GM18873 (cell line): ENCODE measurements around the gene ALPI.
"Not testable (repeated sequence)": the region's sequence is repeated elsewhere in the genome, so short reads cannot be mapped to it uniquely, and the experiment has no call there.

Experiments
- ATAC-seq: cut with Tn5 transposase; IDR thresholded peaks from one replicate; pipeline ENCODE4 v1.9.1; 2021; ENCODE audit warnings: mild to moderate bottlenecking, moderate library complexity, moderate number of reproducible peaks; ENCODE audit not compliant: unreplicated experiment, low FRiP score

The ALPI gene

DNA sequence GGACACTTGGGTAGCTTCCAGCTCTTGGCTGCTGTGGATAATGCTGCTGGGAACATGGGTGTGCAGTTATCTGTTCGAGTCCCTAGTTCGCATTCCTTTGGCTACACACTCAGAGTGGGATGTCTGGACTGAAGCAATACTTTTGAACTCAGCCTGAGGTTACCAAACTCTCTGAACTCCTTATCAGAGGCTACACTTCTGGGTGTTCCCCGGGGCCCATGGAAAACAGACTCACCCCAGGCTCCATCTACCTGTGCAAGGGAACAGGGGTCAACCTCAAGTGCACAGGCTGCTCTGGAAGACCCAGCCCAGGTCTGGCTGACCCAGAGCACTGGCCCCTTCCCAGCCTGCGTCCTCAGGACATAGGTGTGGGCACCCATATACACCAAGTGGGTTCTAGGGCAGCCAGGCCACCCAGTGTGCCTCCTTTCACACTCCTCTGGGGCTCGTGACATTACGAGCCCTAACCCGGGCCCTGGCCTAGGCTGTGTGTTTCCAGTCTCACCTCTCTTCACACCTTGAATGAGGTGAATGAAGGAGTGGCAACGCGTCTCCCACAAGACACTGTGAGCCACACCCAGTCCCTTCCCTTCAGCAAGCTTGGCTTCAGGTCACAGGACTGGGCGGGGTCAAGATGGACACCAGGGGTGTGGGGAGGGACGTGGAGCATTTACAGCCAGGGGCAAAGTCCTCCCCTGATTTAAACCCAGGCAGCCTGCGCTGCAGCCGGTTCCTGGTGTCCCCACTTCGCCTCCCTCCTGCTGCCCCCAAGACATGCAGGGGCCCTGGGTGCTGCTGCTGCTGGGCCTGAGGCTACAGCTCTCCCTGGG, at the start of gene ALPI:
Gene ALPI, plus strand, starts transcription at position 728 of the 830 bp plus-strand sequence. Its CDS starts 47 bp downstream, at position 775.
- ATAC-seq, result no peak

GRCh38 chr2:232406556-232407310, 49.2 kb upstream of the ALPI start, which contains the start of gene ALPG:
Gene ALPG, plus strand, starts transcription at chr2:232406844. Its CDS starts 51 bp downstream, at chr2:232406895.
- ATAC-seq, result no peak

DNA sequence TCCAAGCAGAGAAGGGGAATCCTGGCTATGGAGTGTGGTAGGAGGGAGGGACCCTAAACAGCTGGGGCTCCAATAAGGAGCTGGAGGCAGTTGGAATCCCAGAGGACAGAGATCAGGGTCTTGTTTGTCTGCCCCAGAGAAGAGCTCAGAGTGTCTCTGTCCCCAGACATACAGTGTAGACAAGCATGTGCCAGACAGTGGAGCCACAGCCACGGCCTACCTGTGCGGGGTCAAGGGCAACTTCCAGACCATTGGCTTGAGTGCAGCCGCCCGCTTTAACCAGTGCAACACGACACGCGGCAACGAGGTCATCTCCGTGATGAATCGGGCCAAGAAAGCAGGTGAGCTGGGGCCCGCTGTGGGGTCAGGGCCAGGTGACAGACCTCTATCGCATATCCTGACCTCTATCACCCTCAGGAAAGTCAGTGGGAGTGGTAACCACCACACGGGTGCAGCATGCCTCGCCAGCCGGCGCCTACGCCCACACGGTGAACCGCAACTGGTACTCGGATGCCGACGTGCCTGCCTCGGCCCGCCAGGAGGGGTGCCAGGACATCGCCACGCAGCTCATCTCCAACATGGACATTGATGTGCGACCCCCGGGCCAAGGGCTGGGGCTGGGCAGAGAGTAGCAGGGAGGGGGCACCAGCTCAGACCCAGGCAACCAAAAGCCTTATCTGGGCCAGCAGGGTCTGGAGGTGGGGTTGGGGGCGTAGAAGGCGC, 48.4 kb upstream of the ALPI start:
- ATAC-seq, result not testable (repeated sequence)

- ATAC-seq, result not testable (repeated sequence)
These were observed 47.7 kb upstream of the ALPI start for GRCh38 chr2:232408269-232408668.

- not testable (repeated sequence) for ATAC-seq
These were observed 46.3 kb upstream of the ALPI start for GRCh38 chr2:232409617-232410016.

GRCh38 chr2:232410238-232410900, 45.6 kb upstream of the ALPI start:
- no peak for ATAC-seq

DNA sequence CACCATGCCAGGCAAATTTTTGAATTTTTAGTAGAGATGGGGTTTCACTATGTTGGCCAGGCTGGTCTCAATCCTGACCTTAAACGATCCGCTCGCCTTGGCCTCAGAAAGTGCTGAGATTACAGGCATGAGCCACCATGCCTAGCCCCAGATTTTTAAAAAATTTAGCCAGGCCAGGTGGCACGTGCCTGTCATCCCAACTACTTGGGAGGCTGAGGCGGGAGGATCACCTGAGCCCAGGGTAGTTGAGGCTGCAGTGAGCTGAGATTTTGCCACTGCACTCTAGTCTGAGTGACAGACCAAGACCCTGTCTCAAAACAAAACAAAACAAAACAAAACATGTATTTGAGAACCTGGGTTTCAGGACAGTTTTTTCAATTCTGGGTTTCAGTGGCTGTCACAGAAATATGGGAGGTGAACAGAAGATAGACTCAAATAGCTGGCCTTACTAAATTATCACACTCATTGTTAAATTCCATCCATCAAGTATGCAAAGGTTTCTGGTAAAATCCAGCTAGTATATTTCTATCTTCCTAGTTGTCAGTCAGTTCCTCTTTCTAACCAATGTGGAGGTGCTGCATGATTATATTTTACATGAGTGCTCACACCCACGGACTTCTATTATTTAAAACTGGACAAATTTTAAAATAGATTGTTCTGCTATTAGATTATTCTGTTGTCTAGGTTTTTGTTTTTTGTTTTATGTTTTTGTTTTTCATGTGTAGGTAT, 43.9 kb upstream of the ALPI start:
- ATAC-seq, result no peak

DNA sequence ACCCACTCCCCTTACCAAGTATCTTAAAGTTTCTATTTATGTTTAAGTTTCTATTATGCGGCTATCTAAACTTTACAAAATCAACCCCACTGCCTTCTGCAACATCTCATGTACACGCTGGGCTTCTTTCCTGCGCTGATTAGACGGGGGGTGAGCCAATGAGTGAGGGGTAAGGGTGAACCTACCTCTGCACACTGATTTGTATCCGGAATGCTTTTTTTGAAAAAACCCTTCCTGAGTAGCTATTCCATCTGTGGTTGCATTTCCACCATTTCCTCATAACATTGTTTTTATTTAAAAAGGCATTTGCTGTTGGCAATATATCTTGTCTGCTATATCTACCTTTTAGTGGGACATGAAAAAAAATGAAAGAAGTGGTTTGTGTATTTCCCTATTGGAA, 43.0 kb upstream of the ALPI start:
- ATAC-seq, result no peak

GRCh38 chr2:232415138-232415690, 40.7 kb upstream of the ALPI start:
- no peak for ATAC-seq

DNA sequence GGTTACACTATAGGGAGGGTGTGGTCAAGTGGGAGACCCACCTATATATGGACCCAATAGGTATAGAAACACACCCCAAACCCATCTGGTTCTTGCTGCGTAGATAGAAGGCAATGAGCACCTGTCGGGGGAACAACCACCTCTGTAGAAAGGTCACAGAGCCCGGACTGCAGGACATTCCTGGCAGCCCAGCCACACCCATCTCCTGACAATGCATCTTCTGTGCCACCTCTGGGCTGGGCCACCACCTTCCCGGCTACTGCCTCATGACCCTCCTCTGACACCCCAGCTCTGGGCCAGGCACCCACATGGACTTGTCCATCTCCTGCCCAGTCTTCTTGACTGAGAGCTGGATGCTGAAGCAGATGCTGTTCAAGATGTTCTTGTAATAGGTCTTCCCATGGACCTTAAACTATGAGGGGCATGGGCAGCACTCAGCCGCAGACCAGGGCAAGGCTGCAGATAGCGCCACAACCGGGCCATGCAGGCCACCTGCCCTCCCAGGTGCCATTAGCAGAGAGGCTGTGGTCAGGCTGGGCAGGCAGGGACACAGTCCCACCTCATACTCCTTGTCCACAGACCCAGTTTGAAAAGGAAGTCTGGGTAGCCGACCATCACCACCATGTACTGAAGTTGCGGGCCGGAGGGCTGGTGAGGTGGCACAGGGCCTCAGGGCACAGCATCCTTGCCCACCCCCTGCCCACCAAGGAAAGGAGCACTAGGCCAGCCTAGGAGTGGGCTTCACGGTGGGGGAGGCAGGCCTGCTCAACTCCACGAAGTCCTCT, 40.0 kb upstream of the ALPI start:
- ATAC-seq, result no peak

DNA sequence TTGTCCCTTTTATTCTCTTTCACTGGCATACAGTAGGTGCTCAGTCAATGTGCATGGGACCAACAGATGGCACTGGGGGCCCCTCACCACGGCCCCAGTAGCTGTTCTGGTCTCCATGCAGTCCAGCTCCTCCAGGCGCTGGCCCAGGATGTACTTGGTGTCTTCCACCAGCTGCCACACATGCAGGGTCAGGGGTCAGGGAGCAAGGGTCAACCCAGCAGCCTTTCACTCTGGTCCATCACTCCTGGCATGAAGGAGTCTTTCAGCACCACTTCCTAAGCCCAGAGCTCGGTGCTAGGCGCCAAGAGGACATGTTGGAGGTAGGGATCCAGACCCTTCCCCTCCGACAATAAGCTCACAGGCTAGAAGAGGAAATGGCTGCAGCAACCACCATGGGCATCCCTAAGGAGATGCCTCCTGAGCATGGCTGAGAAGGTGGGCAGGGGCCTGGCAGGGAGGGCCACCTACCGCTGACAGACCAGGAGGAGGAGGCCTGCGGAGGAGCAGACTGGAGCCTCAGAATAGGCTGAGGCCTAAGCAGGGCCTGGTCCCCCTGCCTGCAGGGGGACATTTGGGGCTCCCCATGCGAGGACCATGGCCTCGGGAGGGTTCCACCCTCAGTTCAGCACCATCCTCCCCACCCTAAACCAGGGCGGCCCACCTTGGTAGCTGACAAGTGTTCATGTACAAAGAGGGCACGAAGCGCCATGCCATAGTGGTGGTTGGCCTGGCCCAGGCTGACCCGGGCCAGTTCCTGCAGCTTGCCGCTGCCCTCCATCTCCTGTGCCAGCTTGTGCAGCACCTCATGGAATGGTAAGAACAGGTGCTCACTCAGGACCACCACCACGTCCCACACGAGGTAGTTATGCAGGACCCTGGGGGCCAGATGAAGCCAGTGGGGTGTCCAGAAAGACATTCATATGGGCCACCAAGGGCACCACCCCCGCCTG, 39.2 kb upstream of the ALPI start:
- ATAC-seq, result no peak

DNA sequence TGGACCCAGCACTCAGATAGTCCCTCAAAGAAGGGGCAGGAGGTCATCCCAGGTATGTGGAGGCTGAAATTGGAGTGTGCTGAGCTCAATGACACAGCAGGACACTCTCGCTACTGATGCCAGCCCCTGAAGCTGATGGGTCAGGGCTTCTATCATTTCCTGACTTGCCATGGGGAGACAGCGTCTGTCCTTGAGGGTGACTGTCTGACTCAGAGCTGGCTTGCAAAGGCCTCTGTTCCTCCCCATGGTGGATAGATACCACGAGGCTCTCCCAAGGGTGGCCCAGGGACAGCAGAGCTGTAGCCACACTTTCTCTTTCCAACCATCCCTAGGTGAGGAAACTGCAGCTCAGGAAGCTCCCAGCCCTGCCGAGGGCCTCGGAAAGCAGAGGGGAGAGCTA, 38.5 kb upstream of the ALPI start:
- ATAC-seq, result no peak

DNA sequence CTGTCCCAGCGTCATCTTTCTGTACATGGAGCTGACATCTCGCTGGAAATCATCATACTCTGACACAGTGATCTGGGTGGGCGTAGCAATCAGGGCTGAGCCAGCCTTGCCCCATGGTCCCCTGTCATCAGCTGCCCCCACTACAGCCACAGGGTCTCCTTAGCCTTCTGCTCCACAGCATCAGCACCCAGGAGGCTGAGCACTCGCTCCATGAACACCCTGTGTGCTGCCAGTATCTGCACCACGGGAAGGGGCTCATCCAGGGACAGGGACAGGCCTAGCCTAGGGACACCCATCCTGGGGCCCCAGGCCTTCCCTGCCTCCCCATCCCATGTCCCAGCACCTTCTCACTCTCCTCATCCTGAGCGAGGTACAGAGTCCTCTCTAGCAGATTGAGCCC, 37.9 kb upstream of the ALPI start:
- ATAC-seq, result no peak

- ATAC-seq, result no peak
These were observed 37.3 kb upstream of the ALPI start for GRCh38 chr2:232418466-232419244.

DNA sequence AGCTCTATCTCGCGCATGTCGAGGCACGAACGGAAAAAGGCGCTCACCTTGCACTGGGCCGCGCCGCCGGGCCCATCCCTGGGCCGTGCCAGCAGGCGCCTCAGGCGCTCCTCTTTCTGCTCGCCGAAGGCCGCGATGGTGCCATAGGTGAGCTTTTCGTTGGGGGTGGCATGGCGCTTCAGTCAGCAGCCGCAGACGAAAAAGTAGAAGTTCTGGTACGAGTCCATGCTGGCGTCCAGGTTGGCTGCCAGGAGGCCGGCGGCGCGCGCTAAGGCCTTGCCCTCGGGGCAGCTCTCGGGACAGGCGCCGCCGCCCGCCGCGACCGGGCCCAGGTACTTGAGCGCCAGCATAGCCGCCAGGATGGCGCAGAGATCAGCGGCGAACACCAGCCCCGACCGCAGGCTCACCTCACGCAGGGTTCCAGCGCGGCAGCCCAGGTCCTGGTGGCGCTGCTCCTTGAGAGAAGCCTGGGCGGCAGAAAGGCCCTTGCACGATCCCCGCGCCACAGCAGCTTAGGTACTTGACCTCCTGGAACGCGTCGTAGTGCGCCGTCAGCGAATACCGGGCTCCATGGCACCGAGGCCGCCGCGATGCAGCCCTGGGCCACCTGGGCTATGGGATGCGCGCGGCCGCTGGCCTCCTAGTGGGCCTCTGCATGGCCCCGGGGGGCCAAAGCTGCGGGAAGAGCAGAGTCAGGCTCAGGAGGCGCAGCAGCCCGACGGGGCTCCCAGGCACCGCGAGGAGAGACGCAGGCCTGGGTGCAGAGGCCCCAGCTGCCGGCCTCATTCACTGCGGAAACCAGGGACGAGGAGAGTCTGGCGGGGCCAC, 36.5 kb upstream of the ALPI start:
- no peak for ATAC-seq

DNA sequence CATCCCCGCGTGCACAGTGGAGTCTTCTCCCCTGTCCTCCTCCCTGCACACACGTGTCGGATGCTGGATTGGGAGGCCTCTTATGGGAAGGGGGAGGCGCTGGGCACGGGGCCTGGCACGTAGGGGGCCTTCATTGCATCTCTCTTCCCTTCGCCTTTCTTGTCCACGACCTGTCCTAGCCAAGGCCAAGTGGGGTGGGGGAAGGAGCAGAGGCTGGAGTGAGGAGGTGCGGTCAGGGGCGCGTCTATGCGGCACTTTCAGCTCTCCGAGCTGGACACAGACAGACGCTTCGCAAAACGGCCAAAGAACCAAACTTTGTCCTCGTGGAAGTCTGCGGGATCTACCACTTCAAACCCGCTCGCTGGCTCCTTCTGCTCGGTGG, 35.9 kb upstream of the ALPI start:
- no peak for ATAC-seq
